Upper lobe of right lung (tissue), 1 donor: ENCODE results near the gene ADGRG7. TPM values are rescaled to one million over a fixed set of nuclear protein-coding genes. Genes with fewer than 3 reads are reported as not detected.
"Not testable (repeated sequence)": the region's sequence is repeated elsewhere in the genome, so short reads cannot be mapped to it uniquely, and the experiment has no call there.

Source experiments
- ATAC-seq: fragments of 200-7000 bp; cut with Tn5 transposase; one replicate; pipeline ENCODE4 v1.9.1; 2020; ENCODE audit warnings: mild to moderate bottlenecking, moderate library complexity
- DNase-seq: peaks from one replicate; pipeline ENCODE4 v3.0.0-alpha.2; 2020
- H3K27ac ChIP-seq: fragments of 200-600 bp; one replicate; pipeline ENCODE4 v1.8.0; 2022
- H3K27me3 ChIP-seq: fragments of 200-600 bp; one replicate; pipeline ENCODE4 v1.8.0; 2022; ENCODE audit warnings: mild to moderate bottlenecking
- H3K36me3 ChIP-seq: fragments of 200-600 bp; one replicate; pipeline ENCODE4 v1.8.0; 2022
- H3K4me1 ChIP-seq: fragments of 200-600 bp; one replicate; pipeline ENCODE4 v1.8.0; 2022
- H3K4me3 ChIP-seq: fragments of 200-600 bp; one replicate; pipeline ENCODE4 v1.8.0; 2022; ENCODE audit warnings: mild to moderate bottlenecking
- H3K9me3 ChIP-seq: fragments of 200-600 bp; one replicate; pipeline ENCODE4 v1.8.0; 2022
- CTCF ChIP-seq: fragments of 200-600 bp; IDR thresholded peaks from one replicate; pipeline ENCODE4 v1.8.0; 2022; ENCODE audit warnings: antibody characterized with exemption
- intact Hi-C: fragments of 100-400 bp; cut with DNase I; formaldehyde crosslinking; loops from one replicate; pipeline ENCODE4 v1.11.0; 2022
- total RNA-seq: library from RNA; stranded (reverse); fragmentation: NEBNext Ultra II Directional; extraction: Animal tissue kit (Norgen Biotek cat#: 25700); gene quantifications from one replicate; pipeline ENCODE4 v1.2.1, GENCODE V29; 2021
- donor health status: DM: no; HTN: yes; CAD: no; lungs with severe emphysema.

Gene ADGRG7
- total RNA-seq, 1 donor from 2014 or later, result not detected

GRCh38 chr3:100578646-100579045 lies 30.8 kb upstream of the ADGRG7 start:
- intact Hi-C loops, result no loop called here
- TF ChIP-seq CTCF, result no peak
- H3K27me3 ChIP-seq, result no peaks in the 10 kb centered on the region
- ATAC-seq (no peak), DNase-seq (no peak)
- H3K4me1 ChIP-seq, result no peaks in the 10 kb centered on the region
- no peak overlapping the region for H3K4me3 ChIP-seq
- H3K9me3 ChIP-seq, result no peaks in the 10 kb centered on the region
- no peaks in the 10 kb centered on the region for H3K36me3 ChIP-seq
- H3K27ac ChIP-seq, result no peak overlapping the region

GRCh38 chr3:100580147-100580546 lies 29.3 kb upstream of the ADGRG7 start:
- H3K4me3 ChIP-seq, result no peak overlapping the region
- H3K27ac ChIP-seq, result no peak overlapping the region
- H3K36me3 ChIP-seq, result no peaks in the 10 kb centered on the region
- H3K27me3 ChIP-seq, result no peaks in the 10 kb centered on the region
- no peak for DNase-seq
- no peaks in the 10 kb centered on the region for H3K9me3 ChIP-seq
- no peak for ATAC-seq
- intact Hi-C loops, result no loop called here
- no peak for TF ChIP-seq CTCF
- H3K4me1 ChIP-seq, result no peaks in the 10 kb centered on the region

GRCh38 chr3:100581650-100582049 lies 27.8 kb upstream of the ADGRG7 start:
- ATAC-seq (no peak), DNase-seq (no peak)
- H3K4me1 ChIP-seq, result no peaks in the 10 kb centered on the region
- intact Hi-C loops, result no loop called here
- no peak overlapping the region for H3K4me3 ChIP-seq
- no peak for TF ChIP-seq CTCF
- no peaks in the 10 kb centered on the region for H3K27me3 ChIP-seq
- no peak overlapping the region for H3K27ac ChIP-seq
- H3K9me3 ChIP-seq, result no peaks in the 10 kb centered on the region
- H3K36me3 ChIP-seq, result no peaks in the 10 kb centered on the region

GRCh38 chr3:100582157-100582556 lies 27.2 kb upstream of the ADGRG7 start:
- DNase-seq, ATAC-seq, H3K36me3 ChIP-seq, H3K27ac ChIP-seq, H3K9me3 ChIP-seq, H3K27me3 ChIP-seq, intact Hi-C loops, H3K4me3 ChIP-seq, H3K4me1 ChIP-seq: not testable (repeated sequence)

- H3K27me3 ChIP-seq, result no peaks in the 10 kb centered on the region
- no peaks in the 10 kb centered on the region for H3K4me1 ChIP-seq
- no peak overlapping the region for H3K27ac ChIP-seq
- H3K36me3 ChIP-seq, result no peaks in the 10 kb centered on the region
- TF ChIP-seq CTCF, result no peak
- H3K4me3 ChIP-seq, result no peak overlapping the region
- intact Hi-C loops, result no loop called here
- ATAC-seq (no peak), DNase-seq (no peak)
- no peaks in the 10 kb centered on the region for H3K9me3 ChIP-seq
Observed at GRCh38 chr3:100584101-100584660, 25.2 kb upstream of the ADGRG7 start.

GRCh38 chr3:100586832-100587231 lies 22.6 kb upstream of the ADGRG7 start:
- Histone ChIP-seq H3K27me3 (no peaks in the 10 kb centered on the region), H3K9me3 (no peaks in the 10 kb centered on the region), H3K4me1 (no peaks in the 10 kb centered on the region), H3K36me3 (no peaks in the 10 kb centered on the region), H3K4me3 (no peak overlapping the region), H3K27ac (no peak overlapping the region)
- no peak for DNase-seq
- ATAC-seq, result no peak
- TF ChIP-seq CTCF, result no peak
- intact Hi-C loops, result loop anchor here (5.0 kb wide), 1 partner anchor 120 kb away; no protein-coding TSS in a partner anchor
